ENCODE data around the gene FOXN3.
A peak's percentile ranks its signal among the peaks of the same experiment; 100 is the strongest.

FOXN3 gene

DNA sequence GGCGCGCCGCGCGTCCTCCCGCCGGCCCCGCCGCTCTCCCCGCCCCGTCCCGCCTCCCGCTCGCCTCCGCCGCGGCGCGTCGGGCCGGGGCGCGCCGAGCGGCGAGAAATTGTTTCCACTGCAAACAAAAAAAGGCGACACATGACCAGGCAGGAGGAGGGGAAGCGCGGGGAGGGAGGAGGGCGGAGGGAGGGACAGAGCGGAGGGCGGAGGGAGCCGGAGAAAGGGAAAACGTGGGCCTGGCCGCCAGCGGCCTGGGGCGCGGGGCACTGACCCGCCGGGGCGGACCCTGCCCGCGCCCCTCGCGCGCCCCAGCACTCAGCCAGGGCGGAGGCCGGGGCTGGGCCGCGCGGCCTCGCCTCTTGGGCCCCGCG, at the start of gene FOXN3:
Gene FOXN3, minus strand, starts transcription at position 143 of the 374 bp plus-strand sequence. CDS start 4,757 bp downstream, outside the sequence.
- DNase-seq (ENCODE audit: low read depth): peak; percentile 64

DNA sequence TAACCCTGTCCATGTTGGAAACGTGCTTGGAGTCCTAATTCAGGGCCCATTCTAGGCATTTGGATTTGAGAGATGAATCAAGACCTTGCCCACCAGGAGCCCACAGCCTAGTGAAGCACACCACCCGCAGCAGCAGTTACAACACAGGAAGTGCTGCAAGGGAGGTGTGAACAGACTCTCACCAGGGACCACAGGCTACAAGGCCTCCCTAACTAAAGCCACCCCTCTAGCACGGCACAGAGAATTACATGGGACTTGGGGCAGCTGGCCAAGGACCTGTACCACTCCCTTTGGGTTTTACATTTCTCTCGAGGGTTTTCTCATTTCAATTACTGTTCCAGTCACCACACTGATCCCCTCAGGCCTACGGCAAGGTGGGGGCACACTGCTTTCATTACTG, 49.5 kb upstream of the FOXN3 start:
- no peak for DNase-seq (ENCODE audit: low read depth)

DNA sequence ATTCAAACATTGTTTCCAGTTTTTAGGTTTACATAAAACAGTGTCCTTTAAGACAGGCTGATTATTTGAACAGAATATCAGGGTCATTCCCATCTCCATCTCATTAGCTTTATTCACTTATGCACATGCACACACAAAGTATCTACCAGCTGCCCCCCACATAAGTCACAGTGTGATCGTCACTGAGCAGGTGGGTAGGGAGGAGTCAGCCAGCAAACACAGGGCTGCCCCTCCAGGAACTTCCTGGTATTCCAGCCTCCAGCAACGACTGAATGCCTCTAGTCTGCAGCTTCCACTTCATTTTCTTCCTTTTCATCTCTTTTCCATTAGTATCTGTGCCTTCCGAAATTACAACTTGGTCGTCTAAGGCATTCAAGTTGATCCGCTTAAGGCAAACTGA, 48.8 kb upstream of the FOXN3 start:
- DNase-seq (ENCODE audit: low read depth): no peak

DNA sequence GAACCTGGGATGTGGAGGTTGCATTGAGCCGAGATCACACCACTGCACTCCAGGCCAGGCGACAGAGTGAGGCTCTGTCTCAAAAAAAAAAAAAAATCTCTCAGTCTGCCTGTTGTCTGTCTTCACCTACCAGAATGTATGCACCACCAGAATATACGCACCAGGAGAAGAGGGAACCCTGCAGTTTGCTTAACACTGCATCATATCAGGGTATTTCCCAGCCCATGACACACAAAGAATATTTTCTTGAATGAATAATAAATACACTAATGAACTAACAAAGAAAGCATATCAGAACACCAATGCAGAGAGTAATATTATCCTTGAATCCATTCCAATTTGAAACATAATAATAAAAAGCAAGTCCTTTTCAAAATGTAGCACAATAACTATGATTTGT, 44.2 kb upstream of the FOXN3 start:
- no peak for DNase-seq (ENCODE audit: low read depth)

- DNase-seq (ENCODE audit: low read depth): no peak
These were observed 41.8 kb upstream of the FOXN3 start for GRCh38 chr14:89458713-89459420.

- DNase-seq (ENCODE audit: low read depth): no peak
These were observed 40.0 kb upstream of the FOXN3 start for GRCh38 chr14:89457007-89457406.

DNA sequence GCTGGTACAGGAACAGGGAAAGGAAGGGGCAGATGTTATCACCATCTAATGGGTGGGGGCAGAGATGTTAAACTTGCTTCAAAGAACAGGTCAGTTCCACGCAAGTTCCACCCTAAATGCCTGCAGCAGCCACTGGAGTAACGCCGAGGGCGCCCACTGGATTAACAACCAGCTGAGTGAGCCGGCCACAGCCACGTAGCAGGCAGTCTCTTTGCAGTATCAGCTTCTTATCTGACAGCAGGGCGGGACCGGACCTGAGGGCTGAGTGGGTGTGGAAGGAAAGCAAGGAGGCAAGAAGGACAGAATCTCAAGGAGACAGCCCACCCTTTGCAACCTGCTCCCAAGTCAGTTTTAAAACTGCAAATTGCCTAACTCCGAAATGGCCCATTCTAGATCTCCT, 38.4 kb upstream of the FOXN3 start:
- no peak for DNase-seq (ENCODE audit: low read depth)

DNA sequence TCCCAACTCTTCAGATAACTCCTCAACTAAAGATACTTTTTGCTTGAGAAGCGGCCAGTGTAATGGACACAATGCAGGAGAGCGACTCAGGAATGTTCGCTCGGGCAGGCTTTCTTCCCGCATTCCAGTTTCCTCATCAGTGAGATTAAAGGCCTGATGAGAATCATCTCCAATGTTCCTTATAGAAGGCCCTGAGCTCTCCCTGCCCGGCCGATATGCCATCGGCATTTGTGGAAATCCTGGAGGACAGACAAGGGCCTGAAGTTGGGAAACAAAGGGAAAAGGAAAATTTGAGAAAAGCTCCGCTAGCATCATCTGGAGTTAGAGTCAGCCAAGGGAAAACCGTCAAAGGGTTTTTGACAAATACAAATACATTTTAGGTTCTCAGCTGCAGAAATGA, 38.0 kb upstream of the FOXN3 start:
- DNase-seq (ENCODE audit: low read depth): no peak

DNA sequence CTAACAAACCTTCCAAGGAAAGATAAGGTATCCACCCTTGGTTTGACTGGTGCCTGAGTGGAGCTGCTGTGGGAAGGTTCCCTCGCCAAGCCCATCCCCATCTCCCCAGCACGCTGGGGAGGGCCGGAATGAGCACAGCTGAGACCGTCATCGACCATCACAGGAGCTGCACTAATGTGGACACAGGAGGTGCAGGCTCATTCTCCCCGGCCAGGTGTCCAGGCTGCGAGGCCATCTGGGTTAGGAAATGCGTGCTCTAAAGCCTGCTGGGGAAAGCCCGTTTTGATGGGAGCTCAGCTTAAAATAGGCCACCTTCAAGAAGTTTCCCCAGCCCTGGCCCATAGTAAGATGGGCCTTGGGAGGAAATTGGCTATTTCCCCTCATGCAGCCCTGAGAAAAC, 35.2 kb upstream of the FOXN3 start:
- no peak for DNase-seq (ENCODE audit: low read depth)

- no peak for DNase-seq (ENCODE audit: low read depth)
These were observed 34.2 kb upstream of the FOXN3 start for GRCh38 chr14:89451229-89451628.

- DNase-seq (ENCODE audit: low read depth): no peak
These were observed 30.3 kb upstream of the FOXN3 start for GRCh38 chr14:89447182-89447944.

- no peak for DNase-seq (ENCODE audit: low read depth)
These were observed 28.4 kb upstream of the FOXN3 start for GRCh38 chr14:89445273-89445973.

- no peak for DNase-seq (ENCODE audit: low read depth)
These were observed 27.6 kb upstream of the FOXN3 start for GRCh38 chr14:89444516-89445125.

GRCh38 chr14:89444044-89444443, 27.0 kb upstream of the FOXN3 start:
- no peak for DNase-seq (ENCODE audit: low read depth)

- DNase-seq (ENCODE audit: low read depth): no peak
These were observed 26.1 kb upstream of the FOXN3 start for GRCh38 chr14:89443042-89443629.

DNA sequence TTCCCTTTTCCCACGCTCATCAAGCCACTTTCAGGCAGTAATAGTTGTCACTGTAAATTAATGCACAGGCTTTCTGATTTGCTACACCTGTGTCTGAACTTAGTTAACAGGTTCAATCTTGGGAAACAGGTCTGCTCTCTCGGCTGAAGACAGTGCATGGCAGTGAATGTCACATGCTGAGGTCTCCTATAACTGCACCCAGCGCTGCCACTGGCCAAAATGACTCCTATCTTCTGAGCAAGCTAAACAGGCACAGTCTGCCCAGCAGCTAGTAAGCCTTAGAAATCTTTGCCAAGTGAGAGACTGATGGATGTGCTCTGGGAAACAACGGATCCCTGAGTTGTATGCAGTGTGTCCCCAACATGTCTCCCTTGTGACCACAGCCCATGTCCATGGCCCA, 25.2 kb upstream of the FOXN3 start:
- no peak for DNase-seq (ENCODE audit: low read depth)

DNA sequence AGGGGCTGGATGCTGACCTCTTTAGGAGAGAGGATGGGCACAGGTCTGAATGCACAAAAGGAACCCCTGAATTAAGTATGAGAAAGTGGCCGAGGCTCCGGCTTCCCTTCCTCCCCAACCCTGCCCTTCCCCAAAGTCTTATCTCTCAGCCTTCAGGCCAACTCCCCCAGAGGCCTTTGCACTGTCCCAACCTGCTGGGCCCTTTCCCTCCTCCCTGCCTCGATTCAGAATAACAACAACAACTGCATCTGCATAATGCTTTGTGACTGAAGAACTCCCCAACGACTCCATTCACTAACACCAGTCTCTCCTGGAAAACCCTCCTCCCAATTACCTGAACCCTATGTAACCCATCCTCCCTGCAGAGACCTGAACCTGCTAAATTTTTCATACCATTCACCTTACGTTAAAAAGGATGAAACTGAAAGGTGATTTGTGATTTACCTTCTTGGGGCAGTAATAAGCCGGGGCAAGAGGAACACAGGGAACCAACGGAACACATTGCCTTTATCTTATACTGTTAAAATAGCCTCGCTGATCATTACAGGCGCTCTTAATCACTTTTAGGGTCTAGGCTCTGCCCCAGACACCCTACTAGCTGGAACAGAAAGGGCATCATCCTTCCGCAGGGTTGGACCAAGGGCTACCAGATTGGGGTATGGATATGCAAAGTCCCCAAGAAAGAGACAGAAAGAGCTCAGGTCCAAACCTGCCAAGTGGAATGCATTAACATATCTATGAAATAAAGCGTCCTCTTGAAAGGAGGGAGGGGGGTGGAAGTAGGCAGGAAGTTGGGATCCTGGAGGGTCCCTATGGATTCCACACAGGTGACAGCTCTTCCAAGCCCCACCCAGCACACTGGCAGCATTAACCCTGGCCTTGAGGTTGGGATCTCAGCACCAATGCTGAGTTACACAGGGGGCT, 24.2 kb upstream of the FOXN3 start:
- DNase-seq (ENCODE audit: low read depth): no peak

DNA sequence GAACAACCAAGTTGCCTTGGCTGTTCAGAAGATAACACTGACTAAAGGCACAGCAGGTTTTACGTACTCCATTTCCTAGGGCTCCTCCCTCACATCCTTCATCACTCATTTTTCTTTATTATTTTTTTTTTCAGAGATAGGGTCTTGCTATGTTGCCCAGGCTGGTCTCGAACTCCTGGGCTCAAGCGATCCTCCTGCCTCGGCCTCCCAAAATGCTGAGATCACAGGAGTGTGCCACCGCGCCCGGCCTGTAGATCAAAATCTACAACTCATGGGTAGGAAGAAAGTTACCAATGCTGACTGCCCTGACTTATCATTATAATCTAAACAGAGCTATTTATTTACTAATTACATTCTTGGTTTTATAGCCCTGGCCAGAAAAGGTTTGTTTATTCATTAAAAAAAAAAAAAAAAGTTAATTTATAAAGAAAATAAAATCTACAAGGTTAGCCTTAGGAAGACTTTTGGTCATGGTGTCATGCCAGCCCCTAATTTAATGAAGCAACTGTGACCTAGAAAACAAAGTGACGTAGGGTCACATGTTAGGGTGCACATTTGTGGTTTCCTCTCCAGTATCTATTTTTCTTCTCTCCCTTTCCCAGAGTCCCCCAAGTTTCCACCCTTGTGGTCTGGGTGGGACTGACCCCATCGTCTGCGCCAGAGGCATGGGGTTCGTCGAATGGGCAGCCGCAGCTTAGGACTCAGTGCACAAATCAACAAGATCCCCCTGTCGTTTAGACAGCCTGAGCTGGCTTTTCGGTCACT, 19.0 kb upstream of the FOXN3 start:
- DNase-seq (ENCODE audit: low read depth): no peak

DNA sequence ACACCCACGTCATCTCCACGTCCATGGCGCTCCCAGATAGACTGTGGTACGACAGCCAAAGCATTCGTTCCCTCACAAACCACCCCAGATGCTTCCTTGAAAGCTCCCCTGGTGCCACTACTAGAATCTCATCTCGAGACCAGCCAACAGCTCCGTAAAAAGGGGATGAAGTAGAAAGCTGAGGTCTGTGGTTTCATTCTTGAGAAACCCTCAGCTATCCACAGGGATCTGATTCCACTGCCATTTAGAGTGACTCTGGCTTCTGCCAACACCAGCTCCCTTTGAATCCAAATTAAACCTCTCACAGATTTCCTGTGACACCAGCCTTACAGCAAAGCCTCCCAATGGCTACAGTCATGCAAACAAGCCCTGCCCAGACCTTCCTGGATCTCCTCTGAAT, 18.5 kb upstream of the FOXN3 start:
- no peak for DNase-seq (ENCODE audit: low read depth)

DNA sequence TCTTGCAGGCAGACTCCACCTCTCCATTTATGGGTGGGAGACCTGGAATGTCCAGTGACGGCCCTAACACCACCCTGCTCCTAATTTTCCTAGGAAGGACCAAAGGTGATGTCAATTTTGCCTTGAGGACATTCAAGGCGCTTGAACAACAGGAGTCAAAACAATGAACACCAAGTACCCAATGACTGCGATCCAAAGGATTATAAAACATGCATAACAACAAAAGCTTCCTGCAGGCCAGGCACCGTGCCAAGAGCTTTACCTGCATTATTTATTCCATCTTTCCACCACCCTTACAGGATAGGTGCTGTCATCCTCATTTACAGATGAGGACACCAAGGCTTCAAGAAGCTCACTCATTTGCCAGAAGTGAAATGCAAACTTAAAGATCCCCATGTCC, 15.2 kb upstream of the FOXN3 start:
- DNase-seq (ENCODE audit: low read depth): no peak
